ENCODE results near the gene CMSS1.

CMSS1 gene

DNA sequence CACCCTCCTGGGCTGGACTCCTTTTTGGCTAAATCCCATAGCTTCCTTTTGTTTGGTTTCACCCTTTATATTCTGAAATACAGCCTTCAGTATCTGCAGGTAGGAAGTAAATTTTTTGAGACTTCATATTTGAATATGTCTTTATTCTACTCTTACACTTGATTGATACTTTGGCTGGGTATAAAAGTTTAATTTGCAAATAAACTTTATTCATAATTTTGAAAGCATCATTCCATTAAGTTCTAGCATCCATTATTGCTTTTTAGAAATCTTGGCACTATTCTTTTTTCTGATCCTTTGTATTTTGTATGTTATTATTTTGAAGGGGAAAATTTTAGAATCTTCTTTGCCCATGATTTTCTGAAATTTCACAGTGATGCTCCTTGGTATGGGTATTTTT is 337.9 kb downstream of the CMSS1 start:
- FAIRE-seq, result no peak

DNA sequence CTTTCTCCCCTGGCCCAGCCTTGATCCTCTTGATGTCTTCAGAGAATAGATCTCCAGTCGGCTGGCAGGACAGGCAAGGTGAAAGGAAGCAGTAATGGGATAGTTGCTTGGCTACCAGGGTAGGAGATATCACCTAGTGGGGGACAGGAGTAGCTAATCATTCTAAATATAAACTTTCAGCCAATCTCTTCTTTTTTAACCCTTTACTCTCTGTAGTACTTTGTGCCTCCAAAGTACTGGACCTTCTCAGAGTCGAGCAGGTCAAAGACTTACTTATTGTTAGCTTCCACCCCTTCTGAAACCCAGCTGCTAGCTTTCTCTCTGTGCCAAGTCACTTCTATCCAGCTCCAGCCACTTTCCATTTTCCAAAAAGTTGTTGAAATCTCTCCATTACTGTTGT is 340.0 kb downstream of the CMSS1 start:
- FAIRE-seq, result no peak

DNA sequence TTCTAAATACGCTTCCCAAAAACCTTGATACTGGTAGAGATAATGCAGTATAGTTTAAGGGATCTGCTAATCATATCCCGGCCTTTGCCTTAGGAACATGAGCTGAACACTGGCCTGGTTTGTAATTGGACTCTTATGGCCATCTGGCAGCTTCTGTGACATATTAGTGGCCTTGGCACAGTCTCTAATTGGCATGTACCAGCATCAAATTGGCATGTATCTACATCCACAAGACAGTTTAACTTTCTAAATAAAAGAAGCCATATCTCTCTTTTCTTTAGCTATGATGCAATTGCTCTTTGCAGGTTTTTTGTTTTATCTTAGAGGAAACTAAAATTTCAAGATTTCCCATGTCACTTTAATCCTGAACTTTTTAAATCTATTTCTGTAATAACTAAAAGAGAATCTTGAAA is 341.3 kb downstream of the CMSS1 start:
- FAIRE-seq, result no peak

DNA sequence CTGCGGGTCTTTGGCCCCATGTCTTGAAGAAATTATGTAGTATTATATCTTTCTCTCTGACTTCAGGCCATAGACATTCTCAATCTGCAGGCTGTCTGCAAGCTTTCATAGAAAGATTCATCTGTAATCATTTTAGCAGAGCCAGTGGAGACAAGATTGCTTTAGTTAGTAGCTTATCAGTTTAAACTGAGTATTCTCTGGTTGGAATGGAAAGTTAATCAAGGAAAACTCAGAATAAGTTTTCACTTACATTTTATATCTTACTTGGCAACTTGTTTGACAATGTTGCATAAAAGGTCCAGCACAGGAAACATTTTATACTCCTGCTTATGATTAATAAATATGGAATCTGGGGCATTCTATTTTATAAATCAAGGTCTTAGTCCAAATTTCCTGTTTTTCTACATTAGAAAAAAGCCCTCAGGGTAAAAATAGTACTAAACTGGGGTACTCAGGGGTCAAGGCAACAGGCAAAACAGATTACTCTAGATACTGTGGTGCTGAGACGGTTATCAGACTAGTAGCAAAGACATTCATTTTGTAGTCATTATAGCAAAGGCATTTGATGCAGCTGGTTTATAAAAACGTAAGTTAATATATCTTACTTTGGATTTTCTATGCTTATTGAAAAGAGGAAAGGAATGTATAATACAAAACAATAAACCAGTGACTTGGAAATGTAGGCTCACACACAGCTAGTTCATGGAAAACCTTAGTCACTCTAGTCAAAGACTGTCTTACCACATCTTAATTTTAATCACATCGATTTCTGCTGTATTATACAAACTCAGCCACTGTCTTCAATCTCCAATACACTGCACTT is 341.9 kb downstream of the CMSS1 start:
- no peak for FAIRE-seq

DNA sequence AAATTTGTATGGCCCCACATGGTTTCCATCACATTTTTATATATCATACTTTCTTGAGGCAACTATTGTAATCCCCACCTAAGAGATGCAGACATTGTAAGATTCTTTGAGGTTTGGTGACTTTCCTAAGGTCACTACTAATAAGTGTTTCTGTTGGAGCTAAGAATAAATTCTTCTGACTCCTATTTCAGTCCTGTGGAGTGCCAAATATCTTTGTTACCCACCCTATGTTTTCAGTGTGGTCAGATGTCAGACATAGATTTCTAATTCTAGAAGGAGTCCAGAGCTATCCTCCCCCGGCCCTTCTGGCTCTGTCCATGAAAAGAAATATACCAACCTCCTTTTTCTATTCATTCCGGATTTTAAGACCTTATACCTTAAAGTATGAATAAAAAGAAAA is 342.9 kb downstream of the CMSS1 start:
- no peak for FAIRE-seq

DNA sequence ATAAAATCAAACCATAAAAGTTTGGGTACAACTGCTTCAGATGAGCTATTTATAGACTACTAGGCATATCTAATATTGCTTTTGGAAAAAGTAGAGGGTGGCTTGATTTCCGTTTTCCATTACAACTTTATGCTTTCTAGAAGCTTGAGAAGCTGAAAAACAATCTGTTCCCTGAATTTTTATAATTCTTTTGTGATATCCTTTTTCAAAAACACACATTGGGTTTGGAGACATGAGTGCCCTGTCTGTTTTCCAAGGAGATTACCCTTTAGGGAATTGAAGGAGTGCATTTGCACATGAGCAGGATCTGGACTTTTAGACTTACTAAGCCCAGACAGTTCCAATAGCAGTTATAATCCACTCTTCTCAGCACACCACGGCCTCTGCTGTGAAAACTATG is 346.1 kb downstream of the CMSS1 start:
- no peak for FAIRE-seq

DNA sequence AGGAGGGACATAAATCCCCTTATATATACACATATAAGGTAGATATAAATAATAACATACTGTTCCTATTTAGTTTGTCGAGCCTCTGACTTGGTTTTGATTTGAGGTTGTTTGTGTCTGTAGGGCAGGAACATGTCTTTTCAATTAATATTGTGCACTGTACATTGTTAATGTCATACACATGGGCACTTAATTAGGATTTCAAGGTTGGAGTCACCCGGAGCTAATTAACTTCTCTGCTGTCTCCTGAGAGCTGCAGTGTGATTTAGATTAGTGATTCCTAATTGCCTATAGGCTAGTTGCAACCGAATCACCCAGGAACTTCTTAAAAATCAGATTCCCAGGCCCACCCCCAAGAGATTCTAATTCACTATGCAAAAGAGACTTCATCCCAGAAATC is 347.1 kb downstream of the CMSS1 start:
- no peak for FAIRE-seq

DNA sequence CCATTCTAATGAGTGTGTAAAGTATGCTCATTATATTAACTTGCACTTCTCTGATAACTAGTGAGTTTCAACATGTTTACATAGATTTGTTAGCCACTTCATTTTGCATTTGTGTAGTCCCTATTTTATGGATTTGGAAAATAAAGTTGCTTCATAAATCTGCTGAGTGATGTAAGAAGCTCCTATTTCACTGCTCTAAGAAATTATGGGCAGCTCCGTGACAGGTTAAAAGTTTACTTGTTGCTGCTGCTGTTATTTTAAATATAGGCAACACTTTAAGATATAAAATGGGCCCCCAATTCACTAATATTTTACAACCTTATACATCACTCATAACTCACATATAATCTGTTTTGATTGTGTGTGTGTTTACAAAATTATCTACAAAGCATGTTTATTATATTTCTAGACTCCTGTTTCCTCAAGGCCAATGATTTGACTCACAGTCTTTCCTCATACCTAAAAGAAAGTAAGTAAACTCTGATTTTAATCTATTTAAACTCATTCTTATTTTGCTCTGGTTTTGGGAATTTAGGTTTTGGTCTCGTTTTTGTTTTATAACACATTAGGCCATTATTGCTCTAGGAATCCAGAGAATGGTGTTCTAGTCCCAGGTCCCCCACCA is 348.4 kb downstream of the CMSS1 start:
- no peak for FAIRE-seq

DNA sequence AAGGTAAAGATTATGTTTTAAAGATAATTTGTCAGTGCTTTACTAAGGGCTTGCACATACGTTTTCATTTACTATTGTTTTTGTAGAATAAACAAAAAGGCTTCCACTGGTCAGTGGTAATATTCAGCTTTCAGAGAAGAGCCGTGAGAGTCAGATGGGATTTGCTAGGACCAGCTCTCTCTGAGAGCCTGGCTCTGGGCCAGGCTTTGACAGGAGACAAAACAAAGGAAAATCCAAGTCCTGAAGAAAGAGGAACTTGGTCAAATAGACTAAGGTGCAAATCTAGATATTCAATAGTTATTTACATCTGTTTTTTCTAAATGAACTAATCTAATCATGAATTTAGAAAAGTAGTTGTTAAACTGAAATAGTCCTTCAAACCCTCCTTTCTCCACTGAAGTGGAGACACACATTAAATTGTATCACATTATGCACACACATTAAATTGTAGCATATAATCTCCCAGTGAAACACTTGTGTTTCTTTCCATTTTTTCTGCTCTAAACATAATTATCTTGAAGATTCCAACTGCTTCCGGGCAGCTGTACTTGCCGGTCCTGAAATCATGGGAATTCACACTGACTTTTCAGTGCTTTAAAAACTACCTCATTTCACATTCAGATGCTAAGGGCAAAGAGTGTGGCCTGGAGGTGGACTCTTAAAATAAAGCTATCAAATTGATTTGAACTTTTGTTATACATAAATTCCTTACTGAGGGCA is 351.7 kb downstream of the CMSS1 start:
- FAIRE-seq, result no peak

DNA sequence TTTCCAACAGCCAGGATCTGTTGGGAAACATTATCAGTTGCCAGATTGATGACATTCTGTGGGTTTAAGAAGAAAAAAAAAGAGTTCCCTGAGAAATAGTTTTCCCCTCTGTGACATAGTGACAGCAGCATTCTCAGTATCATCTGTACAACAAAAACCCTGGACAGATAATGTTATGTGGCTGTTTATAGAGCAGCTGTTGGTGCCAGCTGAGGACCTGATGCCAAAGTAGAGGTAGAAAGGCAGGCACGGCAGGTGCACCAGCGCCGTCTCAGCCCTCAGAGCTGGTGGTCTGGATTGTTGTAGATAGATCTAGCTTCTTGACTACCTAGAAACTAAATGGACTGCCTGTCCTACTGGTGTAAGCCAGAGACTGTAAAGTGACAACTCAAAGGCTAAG is 352.8 kb downstream of the CMSS1 start:
- FAIRE-seq, result no peak

DNA sequence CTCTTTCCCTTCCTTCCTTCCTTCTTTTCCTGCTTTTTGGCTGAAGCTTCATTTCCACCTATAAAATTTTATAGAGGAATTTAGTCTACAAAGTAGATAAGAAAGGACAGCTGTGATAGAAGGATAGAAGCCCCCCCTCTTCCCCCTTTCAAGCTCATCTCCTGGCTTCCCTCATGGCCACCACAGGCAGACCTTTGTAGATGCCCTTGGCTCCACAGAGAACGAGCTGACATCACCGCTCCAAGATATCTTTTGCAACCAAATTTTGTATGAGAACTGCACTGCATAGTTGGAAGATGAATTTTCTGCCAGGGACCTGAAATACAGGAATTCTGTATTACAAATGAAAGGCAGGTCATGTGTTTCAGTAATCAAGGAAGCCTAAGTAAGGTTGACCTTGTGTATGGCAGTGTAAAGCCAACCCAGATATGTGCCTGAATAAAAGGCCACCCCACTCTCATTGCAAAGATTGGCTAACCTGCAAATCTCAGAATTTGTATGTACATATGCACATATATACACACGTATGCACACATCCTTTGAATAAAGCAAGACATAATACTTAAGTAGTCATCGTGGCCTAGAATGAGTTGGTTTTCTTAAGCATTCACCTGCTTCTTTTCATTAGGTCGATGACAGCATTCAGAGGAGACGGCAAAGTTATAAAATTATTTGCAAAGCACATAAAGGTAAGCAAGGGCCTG is 353.7 kb downstream of the CMSS1 start:
- no peak for FAIRE-seq

DNA sequence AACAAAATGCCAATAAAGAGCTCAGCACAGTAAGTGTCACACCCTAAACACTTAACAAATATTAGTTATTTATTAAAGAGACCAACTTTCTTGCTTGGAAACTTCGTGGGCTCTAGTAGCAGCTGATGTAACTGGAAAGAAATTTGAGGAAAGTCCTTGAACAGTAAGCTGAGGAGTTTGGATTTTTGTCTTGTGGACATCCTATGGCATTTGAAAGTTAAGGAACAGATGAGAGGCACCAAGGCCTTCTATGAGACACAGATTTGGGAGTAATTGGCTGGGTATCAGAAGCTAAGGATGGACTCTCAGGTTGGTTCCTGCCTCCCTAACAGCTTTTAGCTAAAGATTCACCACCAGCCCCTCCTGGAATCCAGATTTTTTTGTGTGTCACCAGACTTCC is 356.3 kb downstream of the CMSS1 start:
- FAIRE-seq, result no peak

DNA sequence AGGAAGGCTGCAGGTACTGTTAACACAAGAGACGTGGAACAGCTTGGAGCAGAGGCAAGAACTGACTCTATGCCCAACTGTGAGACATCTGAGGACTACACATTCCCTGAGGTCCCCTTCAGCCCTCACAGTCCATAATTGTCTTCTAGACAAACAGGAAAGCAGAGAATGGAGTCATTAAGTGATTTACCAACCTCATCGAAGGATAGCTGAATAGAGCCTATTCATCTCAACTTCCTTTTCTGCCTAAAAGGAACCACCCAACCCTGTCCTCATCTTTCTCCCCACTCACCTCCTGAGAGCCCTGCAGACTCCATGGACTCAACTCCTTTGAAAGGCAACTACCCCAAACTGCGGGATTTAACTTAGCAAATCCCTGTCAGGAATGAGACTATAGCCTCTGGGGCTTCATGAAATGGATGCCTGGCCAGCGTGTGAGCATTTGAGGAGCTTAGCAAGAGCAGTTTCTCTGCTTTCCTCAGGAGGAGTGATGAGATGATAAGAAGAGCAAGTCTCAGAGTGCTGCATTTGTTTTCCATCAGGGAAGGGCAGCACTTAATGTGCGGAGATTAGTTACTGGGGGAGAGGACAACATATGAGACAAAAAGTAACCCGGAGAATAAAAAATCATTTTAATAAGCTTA is 358.1 kb downstream of the CMSS1 start:
- FAIRE-seq, result no peak

DNA sequence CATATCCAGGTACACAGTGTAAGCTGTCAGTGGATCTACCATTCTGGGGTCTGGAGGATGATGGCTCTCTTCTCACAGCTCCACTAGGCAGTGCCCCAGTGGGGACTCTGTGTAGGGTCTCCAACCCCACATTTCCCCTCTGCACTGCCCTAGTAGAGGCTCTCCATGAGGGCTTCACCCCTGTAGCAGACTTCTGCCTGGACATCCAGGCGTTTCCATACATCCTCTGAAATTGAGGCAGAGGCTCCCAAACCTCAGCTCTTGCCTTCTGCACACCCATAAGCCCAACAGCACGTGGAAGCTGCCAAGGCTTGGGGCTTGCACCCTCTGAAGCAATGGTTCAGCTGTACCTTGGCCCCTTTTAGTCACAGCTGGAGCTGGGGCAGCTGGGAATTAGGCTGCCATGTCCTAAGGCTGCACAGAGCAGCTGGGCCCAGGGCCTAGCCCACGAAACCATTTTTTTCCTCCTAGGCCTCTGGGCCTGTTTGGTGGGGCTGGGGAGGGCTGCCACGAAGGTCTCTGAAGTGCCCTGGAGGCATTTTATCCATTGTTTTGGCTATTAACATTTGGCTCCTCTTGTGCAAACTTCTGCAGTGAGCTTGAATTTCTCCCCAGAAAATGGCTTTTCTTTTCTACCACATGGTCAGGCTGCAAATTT is 362.2 kb downstream of the CMSS1 start:
- no peak for FAIRE-seq

DNA sequence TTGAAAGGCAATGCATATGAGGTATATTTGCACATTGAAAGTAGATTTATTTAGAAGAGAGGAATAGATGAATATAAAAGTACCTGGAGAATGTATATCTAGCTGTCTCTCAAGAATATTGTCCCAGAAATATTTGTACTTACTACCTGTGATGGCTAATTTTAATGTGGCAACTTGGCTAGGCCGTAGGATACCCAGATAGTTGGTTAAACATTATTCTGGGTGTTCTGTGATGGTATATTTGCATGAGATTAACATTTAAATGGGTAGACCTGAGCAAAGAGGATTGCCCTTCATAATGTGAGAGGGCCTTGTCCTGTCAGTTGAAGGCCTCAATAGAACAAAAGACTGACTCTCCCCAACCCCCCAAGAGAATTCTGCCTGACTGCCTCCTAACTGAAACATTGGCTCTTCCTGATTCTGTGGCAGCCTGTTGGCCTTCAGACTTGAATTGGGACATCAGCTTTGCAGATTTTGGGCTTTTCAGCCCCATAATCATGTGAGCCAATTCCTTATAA is 366.0 kb downstream of the CMSS1 start:
- no peak for FAIRE-seq

DNA sequence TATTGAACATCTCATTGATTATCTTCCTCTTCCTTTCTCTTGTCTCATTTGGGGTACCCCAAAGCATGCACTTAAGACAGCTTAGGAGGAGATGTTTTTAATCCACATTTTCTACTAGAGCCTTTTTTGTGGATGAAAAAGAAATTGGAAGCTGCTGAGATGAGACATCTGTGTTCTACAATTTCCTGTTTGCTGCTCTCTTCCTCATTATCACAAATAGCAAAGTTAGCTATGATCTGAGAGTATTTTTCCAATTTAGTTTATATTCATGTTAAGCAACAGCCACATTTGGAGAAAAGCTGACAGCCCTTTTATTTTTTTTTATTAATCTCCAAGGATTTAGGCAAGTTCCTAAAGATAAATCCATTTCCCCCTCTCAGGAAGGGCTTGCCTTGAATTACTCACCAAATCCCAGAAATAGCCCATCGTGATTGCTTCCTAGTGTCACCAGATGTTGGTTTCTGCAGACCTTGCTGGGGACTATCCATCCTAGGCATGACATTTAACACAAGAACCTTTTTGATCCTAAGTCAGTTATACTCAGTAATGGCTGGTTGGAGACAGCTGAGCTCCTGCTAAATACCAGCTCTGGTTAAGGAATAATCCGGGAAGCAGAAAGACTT is 367.4 kb downstream of the CMSS1 start:
- no peak for FAIRE-seq

DNA sequence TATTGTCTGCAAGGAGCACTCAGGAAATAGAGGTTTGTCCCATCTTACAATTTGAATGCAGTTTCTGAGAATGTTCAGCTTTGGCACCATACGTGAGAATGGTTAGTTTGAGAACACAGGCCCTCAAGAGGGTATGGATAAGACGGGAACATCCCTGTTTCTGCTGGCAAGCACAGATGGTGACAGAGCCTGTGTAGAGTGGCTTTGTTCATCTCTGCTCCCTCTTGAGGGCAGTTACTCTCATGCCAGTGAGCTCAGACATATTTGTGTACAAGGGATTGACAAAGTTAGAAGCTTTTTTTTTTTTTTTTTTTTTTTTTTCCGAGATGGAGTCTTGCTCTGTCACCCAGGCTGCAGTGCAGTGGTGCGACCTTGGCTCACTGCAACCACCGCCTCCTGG is 368.2 kb downstream of the CMSS1 start:
- no peak for FAIRE-seq

DNA sequence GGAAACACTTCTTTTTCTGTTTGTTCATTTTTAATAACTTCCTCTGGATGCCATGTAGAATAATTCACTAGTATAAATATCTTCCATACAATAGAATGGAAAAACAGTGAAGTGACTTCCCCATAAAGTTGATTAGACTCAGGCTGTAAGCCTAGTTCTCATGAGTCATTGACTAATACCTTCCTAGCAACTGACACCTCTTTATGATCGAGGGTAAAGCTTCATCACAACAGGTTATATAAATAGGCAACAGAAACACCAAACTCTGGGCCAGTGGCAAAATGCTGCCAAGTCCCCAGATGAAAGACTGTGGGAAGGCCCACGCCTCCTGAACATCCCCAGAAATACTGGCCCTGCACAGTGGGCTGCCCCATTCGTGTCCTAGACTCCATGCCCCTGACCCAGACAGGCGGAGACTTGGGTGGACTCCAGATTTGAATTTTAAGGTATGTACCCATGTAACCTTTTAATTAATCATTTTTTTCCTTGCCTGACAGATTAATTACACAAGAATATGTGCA is 371.8 kb downstream of the CMSS1 start:
- FAIRE-seq, result peak; percentile 24

DNA sequence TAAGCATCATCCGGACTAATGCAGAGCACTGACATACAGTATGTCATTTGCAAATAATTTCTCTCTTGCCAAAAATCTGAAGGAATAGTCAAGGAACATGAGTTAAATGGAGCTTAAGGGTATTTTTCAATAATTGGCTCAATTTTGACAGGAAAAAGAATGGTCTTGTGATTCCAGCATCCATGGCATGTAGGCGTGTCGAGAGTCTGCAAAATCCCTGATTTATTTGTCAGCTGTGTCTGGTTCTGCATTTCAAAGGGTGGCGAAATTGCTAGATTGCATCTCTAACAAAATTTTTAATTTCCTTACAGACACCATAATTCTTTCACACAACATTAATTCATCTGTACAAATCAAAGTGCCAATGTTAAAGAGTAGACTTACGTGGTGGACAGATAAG is 377.7 kb downstream of the CMSS1 start:
- no peak for FAIRE-seq

DNA sequence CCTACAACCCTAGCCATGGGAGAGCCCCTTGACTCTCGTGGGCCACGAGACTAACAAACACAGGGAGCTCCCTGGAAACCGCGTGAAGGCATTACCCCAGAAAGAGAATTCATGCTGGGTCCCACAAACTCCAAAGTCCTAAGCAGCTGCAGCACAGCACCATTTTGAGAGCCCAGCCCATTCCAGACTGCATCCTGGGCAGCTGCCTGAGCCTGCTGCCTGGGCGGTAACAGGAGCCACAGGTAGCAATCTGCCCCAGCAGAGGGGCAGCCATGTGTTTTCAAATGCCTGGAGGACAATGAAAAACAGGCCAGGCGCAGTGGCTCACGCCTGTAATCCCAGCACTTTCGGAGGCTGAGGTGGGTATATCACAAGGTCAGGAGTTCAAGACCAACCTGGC is 380.2 kb downstream of the CMSS1 start:
- FAIRE-seq, result no peak

DNA sequence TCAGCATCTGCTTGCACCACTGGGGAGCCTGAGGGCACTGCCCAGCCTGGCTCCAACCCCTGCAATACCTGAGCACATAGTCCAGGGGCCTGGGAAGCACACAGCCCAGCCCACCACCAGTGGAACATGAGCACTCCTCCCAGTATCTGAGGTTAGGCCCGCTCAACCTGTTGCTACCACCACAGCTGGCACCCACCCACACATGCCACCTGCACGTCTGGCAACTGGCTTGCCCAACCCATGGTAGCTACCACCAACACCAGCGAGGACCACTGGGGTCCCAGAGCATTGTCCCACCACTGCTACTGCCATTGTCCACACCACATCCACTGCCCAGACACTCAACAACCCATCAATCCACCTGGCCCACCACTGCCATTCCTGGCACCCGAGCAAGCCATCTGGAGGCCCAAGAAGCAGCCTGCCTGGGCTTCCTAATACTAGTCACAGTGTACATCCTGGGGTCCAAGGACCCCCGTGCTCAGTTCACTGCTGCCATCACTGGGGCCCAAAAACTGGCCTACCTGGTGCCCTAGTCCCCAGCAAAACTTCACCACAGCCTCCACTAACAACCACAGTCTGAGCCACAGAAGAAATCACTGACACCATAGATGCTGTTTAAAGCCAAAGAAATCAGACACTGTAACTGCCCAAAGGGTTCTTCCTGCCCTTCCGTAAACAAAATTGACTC is 381.1 kb downstream of the CMSS1 start:
- FAIRE-seq, result no peak

Measured in islet of Langerhans (tissue), 1 donor.